SH-SY5Y (cell line): ENCODE data around the gene POLE3.

ENCODE experiments used
- GATA2 ChIP-seq: IDR thresholded peaks from 2 replicates; pipeline ENCODE4 v1.6.1; 2011; ENCODE audit warnings: mild to moderate bottlenecking, low read depth, low read length
- GATA3 ChIP-seq: IDR thresholded peaks from 2 replicates; pipeline ENCODE4 v1.6.1; 2011; ENCODE audit warnings: low read depth, mild to moderate bottlenecking, low read length, moderate library complexity

- no peak for TF ChIP-seq GATA2
- no peak for TF ChIP-seq GATA3
Observed at GRCh38 chr9:113359385-113359784, 51.1 kb downstream of the POLE3 start.
